Measurements from ENCODE around the gene MISP3.

Gene MISP3

GRCh38 chr19:14096272-14096992 is 23.8 kb downstream of the MISP3 start:
- TF ChIP-seq CTCF (IDR thresholded peaks at IDR 0.05; ENCODE audit: control insufficient read depth, extremely low read depth, insufficient read depth): no peak
- DNase-seq (ENCODE audit: low read depth): no peak
- H3K4me3 ChIP-seq (ENCODE audit: low read depth, low read length): no peak overlapping the region

DNA sequence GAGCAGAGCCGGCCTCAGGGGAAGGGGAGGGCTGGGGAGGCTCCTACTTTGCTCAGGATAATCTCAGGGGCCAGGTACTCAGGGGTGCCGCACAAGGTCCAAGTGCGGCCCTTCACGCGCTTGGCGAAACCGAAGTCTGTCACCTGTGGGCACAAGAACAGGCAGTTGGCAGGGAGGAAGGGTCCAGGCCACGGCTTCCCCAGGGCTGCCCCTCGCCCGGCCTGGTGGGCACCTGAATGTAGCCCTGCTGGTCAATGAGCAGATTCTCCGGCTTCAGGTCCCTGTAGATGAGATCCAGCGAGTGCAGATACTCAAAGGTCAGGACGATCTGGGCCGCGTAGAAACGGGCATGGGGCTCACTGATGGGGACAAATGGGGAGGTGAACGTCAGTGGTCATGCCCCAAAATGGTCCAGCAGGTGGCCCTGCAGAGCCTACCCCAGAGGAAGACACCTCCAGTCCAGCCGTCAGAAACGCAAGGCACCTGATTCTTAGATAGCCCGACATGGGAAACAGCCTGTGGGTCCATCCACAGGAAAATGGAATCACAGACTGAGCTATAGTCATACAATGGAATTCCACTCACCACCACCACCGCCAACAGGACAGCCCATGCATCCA is 25.1 kb downstream of the MISP3 start:
- H3K4me3 ChIP-seq (ENCODE audit: low read depth, low read length): no peak overlapping the region
- no peak for TF ChIP-seq CTCF (IDR thresholded peaks at IDR 0.05; ENCODE audit: control insufficient read depth, extremely low read depth, insufficient read depth)
- no peak for DNase-seq (ENCODE audit: low read depth)

DNA sequence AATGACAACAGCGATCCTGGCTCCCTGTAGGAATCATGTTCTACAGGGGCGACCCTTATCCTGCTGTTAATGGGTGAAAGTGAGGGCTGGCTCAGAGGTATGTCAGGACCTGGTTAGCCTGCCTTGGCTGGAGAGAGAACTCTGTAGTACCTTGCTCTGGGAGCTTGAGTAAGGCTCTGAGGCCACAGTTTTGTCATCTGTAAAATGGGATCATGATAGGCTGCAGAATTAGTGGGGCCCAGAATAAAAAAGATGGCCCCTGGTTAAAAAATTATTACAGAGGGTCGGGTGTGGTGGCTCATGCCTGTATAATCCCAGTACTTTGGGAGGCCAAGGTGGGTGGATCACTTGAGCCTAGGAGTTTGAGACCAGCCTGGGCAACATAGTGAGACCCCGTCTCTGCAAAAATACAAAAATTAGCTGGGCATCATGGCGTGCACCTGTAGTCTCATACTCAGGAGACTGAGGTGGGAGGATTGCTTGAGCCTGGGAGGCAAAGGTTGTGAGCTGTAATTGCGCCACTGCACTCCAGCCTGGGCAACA is 28.5 kb downstream of the MISP3 start:
- TF ChIP-seq CTCF (IDR thresholded peaks at IDR 0.05; ENCODE audit: control insufficient read depth, extremely low read depth, insufficient read depth): no peak
- no peak for DNase-seq (ENCODE audit: low read depth)
- no peak overlapping the region for H3K4me3 ChIP-seq (ENCODE audit: low read depth, low read length)

- no peak overlapping the region for H3K4me3 ChIP-seq (ENCODE audit: low read depth, low read length)
- no peak for TF ChIP-seq CTCF (IDR thresholded peaks at IDR 0.05; ENCODE audit: control insufficient read depth, extremely low read depth, insufficient read depth)
- DNase-seq (ENCODE audit: low read depth): no peak
Observed at GRCh38 chr19:14102102-14102696, 29.6 kb downstream of the MISP3 start.

- no peak for DNase-seq (ENCODE audit: low read depth)
- TF ChIP-seq CTCF (IDR thresholded peaks at IDR 0.05; ENCODE audit: control insufficient read depth, extremely low read depth, insufficient read depth): no peak
Observed at GRCh38 chr19:14102756-14103155, 30.2 kb downstream of the MISP3 start.

GRCh38 chr19:14103310-14103709 is 30.7 kb downstream of the MISP3 start:
- no peak overlapping the region for H3K4me3 ChIP-seq (ENCODE audit: low read depth, low read length)
- no peak for TF ChIP-seq CTCF (IDR thresholded peaks at IDR 0.05; ENCODE audit: control insufficient read depth, extremely low read depth, insufficient read depth)
- DNase-seq (ENCODE audit: low read depth): no peak

More at GRCh38 chr19:14102756-14103155, 30.2 kb downstream of the MISP3 start:
- no peak overlapping the region for H3K4me3 ChIP-seq (ENCODE audit: low read depth, low read length)

All from LNCaP clone FGC (cell line).